Activated gamma-delta T cell treated with anti-CD3 and anti-CD28 coated beads, Interleukin-2, amount 50 U/mL, for 16 hours (primary cell): Measurements from ENCODE around the gene CERS6.

Experiments used
- DNase-seq: peaks from one replicate; pipeline ENCODE4 v3.0.0-alpha.2; 2020; ENCODE audit warnings: low read depth

The CERS6 gene

DNA sequence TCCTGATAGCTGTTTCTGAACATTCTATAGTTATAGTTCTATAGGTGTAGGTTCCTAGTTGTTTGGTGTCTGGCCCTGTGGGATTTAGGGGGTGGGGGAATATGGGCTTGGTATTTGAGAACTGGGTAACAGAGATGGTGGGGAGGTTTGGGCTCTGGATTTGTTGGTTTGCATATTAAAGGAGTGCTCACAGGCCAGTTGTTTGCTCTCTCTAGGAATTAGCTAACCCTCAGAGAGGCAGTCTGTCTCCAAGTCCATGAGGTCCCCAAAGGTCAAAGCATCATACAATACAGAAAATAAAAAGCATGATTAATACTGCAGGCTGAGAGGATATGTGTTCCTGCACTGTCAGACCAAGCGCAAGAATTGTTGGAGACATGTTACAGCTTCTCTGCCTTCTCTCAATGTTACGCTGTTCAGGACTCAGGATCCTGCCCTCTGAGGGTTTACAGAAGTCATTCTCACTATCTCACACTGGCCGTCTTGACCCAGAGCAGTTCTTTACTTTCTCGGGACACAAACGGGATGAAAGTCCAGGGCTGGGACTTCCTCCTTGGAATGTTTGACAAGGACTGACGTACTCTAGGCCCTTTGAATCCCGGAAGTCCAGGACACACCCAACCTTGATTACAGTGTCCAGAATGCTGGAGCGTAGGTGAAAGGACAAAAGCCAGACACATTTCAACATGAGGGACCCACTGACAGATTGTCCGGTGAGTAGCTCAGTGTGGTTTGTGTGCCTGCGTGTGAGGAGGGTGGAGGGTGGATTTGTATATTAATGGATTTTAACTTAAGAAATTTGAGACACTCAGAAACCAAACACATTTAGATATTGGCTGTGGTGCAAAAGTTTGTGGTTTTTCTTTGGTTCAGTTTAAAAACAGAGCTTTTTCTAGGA is 346.1 kb downstream of the CERS6 start, which contains the start of gene NOSTRIN:
Gene NOSTRIN, plus strand, starts transcription at position 677 of the 898 bp plus-strand sequence. Its CDS starts 10 bp downstream, at position 687.
- DNase-seq: no peak

DNA sequence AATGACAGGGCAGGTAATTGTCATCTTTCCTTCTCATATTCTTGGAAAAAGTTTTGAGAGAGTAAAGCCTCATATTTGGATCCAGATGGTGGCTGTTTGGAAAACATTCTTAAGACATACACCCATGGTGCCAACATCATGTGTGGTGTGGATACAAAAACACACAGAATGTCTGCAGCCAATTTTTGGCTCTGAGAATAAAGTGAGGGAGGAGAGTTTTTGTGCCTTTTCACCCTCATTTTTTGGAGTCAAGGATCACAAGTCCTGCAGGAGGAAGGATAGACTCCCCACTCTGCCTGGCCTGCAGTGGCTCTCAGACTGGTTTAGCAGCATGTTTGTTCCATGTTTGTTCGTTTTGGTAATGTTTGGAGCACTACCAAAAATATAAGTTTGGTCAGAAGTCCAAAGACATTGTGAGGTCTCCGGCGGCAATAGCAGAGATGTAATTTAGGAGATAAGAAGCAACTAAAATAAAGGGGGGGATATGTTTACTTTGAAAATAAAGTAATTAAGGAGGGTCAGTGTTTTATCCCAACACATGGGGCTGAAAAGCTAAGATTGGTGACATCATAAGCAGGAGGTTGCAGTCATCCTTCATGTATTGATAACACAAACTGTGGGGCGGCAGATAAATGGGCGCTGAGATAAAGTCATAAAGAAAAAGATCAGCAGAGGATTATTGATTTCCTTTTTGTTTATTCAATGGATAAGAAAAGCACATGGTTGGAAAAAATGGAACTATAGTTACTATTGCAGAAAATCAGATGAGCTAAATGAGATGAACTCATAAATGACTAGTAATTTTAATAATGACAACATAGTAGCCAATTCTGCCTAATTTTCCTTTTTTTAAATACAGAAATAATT is 347.0 kb downstream of the CERS6 start:
- DNase-seq: no peak

DNA sequence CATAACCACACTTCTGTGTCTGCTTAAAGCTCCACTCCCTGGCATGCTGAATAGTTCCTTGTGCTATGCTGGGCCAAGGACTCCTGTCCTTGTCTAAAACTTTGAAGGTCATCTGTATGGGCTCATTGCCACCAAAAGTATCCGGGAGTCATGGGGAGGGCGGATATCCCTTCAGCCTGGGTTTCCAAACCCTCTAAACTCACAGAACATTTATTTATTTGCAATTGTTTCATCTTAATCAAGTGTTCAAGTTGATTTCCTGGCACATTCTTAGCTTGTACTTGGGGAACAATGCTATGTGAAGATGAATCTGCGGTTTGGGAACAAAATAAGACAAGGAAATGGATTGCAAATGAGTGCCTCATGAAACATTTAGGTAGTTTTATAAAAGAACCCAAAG is 348.1 kb downstream of the CERS6 start:
- no peak for DNase-seq

DNA sequence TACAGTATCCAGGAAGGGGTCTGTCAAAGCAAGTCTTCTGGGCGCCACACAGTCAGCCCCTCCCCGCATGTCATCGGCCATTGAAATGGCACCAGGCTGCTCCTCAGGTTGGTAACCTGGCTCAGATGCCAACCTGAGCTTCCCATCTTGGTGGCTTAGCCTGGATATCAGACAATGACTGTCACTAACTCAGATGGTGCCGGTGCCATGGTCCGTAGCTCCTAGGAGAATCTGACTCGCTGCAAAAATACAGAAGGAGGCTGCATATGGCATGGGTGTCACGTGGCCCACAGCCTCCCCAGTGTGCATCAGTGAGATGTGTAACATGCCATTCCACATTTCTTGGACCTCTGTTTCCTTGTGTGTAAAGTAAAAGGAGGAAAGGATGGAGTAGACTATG is 349.5 kb downstream of the CERS6 start:
- no peak for DNase-seq

DNA sequence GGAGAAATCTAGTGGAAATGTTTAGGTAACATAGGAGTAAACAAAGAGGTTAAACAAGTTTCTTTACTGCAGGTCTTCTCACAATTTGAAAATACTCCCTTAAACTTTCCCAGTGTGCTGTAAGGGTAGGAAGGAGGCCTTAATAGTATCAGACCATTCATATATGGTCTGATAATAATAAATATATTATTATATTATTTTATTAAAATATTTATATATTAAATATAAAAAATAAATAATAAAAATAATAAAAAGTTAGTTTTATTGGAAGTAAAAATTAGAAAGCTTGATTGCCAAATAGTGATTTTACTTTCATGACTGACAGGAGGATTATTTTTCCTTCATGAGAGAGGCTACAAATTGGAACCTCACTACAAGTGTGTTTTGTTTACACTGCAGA is 353.5 kb downstream of the CERS6 start:
- no peak for DNase-seq

GRCh38 chr2:168810235-168810634 is 354.2 kb downstream of the CERS6 start:
- no peak for DNase-seq

GRCh38 chr2:168811696-168812095 is 355.6 kb downstream of the CERS6 start:
- no peak for DNase-seq

GRCh38 chr2:168814046-168814445 is 358.0 kb downstream of the CERS6 start:
- DNase-seq: no peak

DNA sequence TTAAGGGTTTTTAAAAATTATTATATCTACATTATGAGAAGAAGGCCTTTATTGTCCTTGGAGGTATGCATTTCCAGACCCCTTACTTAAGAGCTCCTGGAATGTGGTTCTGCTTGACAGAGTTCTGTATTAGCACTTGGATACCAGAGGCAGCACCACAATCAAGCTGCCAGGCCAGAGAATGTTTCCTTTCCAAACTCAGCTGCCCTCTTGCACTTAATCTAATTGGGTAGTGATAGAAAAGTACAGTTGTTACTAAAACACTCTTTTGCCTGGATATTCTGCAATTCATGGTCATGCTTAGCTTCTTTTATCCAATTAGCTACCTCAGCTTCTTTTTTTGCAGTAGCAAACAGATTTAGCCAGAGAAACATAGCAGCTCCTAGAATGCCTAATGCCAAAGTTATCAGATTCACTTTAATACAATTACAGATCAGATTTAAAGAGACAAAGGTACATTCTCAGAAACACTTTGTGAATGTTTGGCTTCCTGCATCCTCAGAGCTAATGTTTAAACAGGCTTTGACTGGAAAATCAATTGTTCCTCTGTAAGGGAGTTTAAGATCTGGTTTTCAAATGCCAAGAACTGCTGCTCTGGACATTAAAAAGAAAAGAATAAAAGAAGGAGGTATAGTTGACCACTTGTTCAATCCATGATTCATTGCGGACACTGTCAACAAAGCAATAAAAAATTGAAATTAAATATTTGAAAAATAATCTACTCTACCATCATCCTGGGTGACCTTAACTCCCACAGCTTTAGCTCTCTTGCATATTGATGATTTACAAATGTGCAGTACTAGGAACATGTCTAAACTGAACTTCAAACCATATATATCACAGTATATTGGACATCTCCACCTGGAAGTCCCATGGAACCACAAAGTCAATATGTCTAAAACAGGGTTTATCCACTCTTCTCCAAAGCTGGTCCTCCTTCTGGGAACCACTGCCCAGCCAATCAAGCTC is 359.2 kb downstream of the CERS6 start:
- DNase-seq: no peak

DNA sequence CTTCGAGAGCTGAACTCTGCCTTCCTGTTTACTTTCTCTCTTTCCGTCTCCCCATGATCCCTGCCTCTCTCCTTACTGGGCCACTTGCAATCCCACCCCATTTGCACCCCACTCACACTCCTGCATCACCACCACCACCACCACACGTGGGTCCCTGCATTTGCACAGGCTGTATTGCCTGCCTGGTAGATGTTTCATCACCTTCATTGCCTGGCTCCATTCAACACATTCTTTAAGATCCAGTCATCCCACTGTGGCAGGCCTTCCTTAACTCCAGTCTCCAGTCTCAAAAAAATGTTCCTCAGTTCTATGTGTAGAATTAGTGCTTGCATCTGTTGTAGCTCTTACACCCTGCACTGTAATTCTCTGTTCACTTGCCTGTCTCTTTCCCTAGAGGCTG is 360.3 kb downstream of the CERS6 start:
- no peak for DNase-seq

- DNase-seq: no peak
Observed at GRCh38 chr2:168819050-168819715, 363.1 kb downstream of the CERS6 start.

- no peak for DNase-seq
Observed at GRCh38 chr2:168819829-168820489, 363.9 kb downstream of the CERS6 start.

- DNase-seq: no peak
Observed at GRCh38 chr2:168821577-168821976, 365.5 kb downstream of the CERS6 start.

DNA sequence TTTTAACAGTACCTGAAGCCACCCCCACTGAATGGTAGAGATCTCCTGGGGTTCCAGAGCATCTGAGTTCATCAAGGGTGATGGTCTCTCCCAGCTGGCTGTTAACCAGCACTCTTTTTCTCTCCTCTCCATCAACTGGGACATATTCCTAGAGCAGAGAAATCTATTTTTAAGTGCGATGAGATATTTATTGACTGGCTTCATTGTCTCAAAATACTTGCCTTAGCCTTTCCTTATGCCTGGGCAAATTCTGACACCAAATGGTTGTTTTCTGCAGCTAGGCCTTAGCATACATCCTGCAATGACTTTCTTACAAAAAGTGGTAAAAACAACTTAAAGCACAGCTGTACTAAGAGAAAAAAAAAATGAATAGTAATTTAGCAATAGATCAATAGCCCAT is 365.9 kb downstream of the CERS6 start:
- DNase-seq: no peak
